Mesenchymal stem cell (in vitro differentiated cells and primary cell): ENCODE data around the gene PFKFB4.

Experiments
- DNase-seq: peaks from one replicate; pipeline ENCODE4 v3.0.0-alpha.2; 2013
- H2AFZ ChIP-seq: one replicate; pipeline ENCODE4 v1.6.1; 2013; ENCODE audit warnings: low read depth, mild to moderate bottlenecking, control low read depth, inconsistent platforms, low read length, moderate library complexity
- H2AK5ac ChIP-seq: 2 replicates; pipeline ENCODE4 v1.6.1; 2013; ENCODE audit warnings: low read length, moderate library complexity, mild to moderate bottlenecking, inconsistent platforms; ENCODE audit not compliant: severe bottlenecking
- H2BK120ac ChIP-seq: one replicate; pipeline ENCODE4 v1.6.1; 2013; ENCODE audit warnings: low read depth, mild to moderate bottlenecking, inconsistent platforms, low read length, moderate library complexity
- H2BK12ac ChIP-seq, 2 experiments: one replicate each; pipeline ENCODE4 v1.6.1; 2013; ENCODE audit warnings: inconsistent platforms in 2 of 2, low read length in 2 of 2, mild to moderate bottlenecking in 2 of 2, moderate library complexity in 2 of 2, control low read depth in 1 of 2
- H2BK15ac ChIP-seq: one replicate; pipeline ENCODE4 v1.6.1; 2013; ENCODE audit warnings: mild to moderate bottlenecking, low read depth, inconsistent platforms; ENCODE audit not compliant: poor library complexity, severe bottlenecking
- H2BK5ac ChIP-seq: 2 replicates; pipeline ENCODE4 v1.6.1; 2013; ENCODE audit warnings: low read depth, mild to moderate bottlenecking, low read length, control low read depth, inconsistent platforms; ENCODE audit not compliant: poor library complexity, severe bottlenecking
- H3K14ac ChIP-seq, 2 experiments: one replicate each; pipeline ENCODE4 v1.6.1; 2013; ENCODE audit warnings: inconsistent platforms in 2 of 2, low read length in 2 of 2, control low read depth in 1 of 2, mild to moderate bottlenecking in 1 of 2, moderate library complexity in 1 of 2
- H3K18ac ChIP-seq, 2 experiments: one replicate each; pipeline ENCODE4 v1.6.1; 2013; ENCODE audit warnings: inconsistent platforms in 2 of 2, low read length in 2 of 2, control low read depth in 1 of 2, low read depth in 1 of 2, mild to moderate bottlenecking in 1 of 2
- H3K23ac ChIP-seq, 2 experiments: one replicate each; pipeline ENCODE4 v1.6.1; 2013; ENCODE audit warnings: inconsistent platforms in 2 of 2, low read length in 2 of 2, mild to moderate bottlenecking in 2 of 2, moderate library complexity in 2 of 2, control low read depth in 1 of 2
- H3K27ac ChIP-seq: 2 replicates; pipeline ENCODE4 v1.5.1; 2013; ENCODE audit warnings: mild to moderate bottlenecking, moderate library complexity, low read length, control low read depth, inconsistent platforms; ENCODE audit not compliant: poor library complexity, severe bottlenecking
- H3K27me3 ChIP-seq, 2 experiments: 2 replicates each; pipeline versions ENCODE4 v1.6.1 to v1.7.0; 2013; ENCODE audit warnings: low read length in 2 of 2, mild to moderate bottlenecking in 2 of 2, moderate library complexity in 2 of 2, control low read depth in 1 of 2, inconsistent platforms in 1 of 2; ENCODE audit not compliant: control insufficient read depth in 1 of 2, insufficient read depth in 1 of 2
- H3K36me3 ChIP-seq, 2 experiments: 2 replicates each; pipeline versions ENCODE4 v1.6.1 to v1.7.0; 2013; ENCODE audit warnings: low read length in 2 of 2, control low read depth in 1 of 2, inconsistent platforms in 1 of 2, low read depth in 1 of 2, mild to moderate bottlenecking in 1 of 2; ENCODE audit not compliant: insufficient read depth in 2 of 2, control insufficient read depth in 1 of 2
- H3K4ac ChIP-seq, 2 experiments: one replicate each; pipeline ENCODE4 v1.6.1; 2013; ENCODE audit warnings: inconsistent platforms in 2 of 2, low read length in 2 of 2, mild to moderate bottlenecking in 2 of 2, moderate library complexity in 2 of 2, control low read depth in 1 of 2, low read depth in 1 of 2
- H3K4me1 ChIP-seq: 2 replicates; pipeline ENCODE4 v1.6.1; 2013; ENCODE audit warnings: low read depth, low read length, control low read depth; ENCODE audit not compliant: control insufficient read depth, insufficient read depth
- H3K4me2 ChIP-seq: 2 replicates; pipeline ENCODE4 v1.6.1; 2013; ENCODE audit warnings: low read length, mild to moderate bottlenecking, inconsistent platforms; ENCODE audit not compliant: poor library complexity, severe bottlenecking
- H3K4me3 ChIP-seq, 2 experiments: 2 replicates each; pipeline versions ENCODE4 v1.5.1 to v1.7.0; 2013; ENCODE audit warnings: low read length in 2 of 2, mild to moderate bottlenecking in 2 of 2, control low read depth in 1 of 2, low read depth in 1 of 2; ENCODE audit not compliant: insufficient read depth in 1 of 2
- H3K79me1 ChIP-seq: replicated peaks from 2 replicates; pipeline ENCODE4 v1.6.1; 2013; ENCODE audit warnings: mild to moderate bottlenecking, control low read depth, low read length, inconsistent platforms; ENCODE audit not compliant: poor library complexity, severe bottlenecking
- H3K9ac ChIP-seq: 2 replicates; pipeline ENCODE4 v1.7.0; 2013; ENCODE audit warnings: mild to moderate bottlenecking, low read length, moderate library complexity
- H3K9me3 ChIP-seq: 2 replicates; pipeline ENCODE4 v1.7.0; 2013; ENCODE audit warnings: mild to moderate bottlenecking, low read length; ENCODE audit not compliant: control insufficient read depth
- H4K8ac ChIP-seq: one replicate; pipeline ENCODE4 v1.6.1; 2013; ENCODE audit warnings: inconsistent platforms, mild to moderate bottlenecking, low read length, moderate library complexity
- H4K91ac ChIP-seq: one replicate; pipeline ENCODE4 v1.6.1; 2013; ENCODE audit warnings: mild to moderate bottlenecking, low read length, inconsistent platforms
- WGBS: methylation state at CpG from one replicate; pipeline ENCODE4 v1.1.7; 2013; ENCODE audit warnings: mixed read lengths; 5-methylcytosine and 5-hydroxymethylcytosine counted together

PFKFB4 gene

DNA sequence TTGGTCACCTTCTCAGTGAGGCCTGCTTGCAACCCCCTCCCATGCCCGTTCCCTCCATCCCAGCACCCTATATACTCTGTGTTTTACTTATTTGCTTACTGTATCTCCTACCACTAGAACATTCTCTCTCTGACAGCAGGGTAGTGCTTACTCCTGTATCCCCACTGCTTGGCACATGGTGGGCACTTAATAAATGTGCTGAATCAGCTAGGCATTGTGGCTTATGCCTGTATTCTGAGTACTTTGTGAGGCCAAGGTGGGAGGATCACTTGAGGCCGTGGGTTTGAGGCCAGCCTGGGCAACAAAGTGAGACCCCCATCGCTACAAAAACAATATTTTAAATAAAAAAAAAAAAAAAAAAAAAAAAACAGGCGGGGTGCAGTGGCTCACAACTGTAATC, 45.1 kb downstream of the PFKFB4 start:
- H4K8ac ChIP-seq = no peak overlapping the region
- H3K18ac ChIP-seq = no peak overlapping the region
- no peak overlapping the region for H3K4me3 ChIP-seq
- H3K27ac ChIP-seq = no peak overlapping the region
- H3K4me1 ChIP-seq = peaks cover 7% of the 10 kb centered on the region
- H2AK5ac ChIP-seq = no peak overlapping the region
- no peak overlapping the region for H2BK120ac ChIP-seq
- H3K4me2 ChIP-seq = no peak overlapping the region
- no peak overlapping the region for H4K91ac ChIP-seq
- H3K23ac ChIP-seq = no peak overlapping the region
- no peak overlapping the region for H3K4ac ChIP-seq
- H2AFZ ChIP-seq = no peak overlapping the region
- H3K14ac ChIP-seq = no peak overlapping the region
- no peak overlapping the region for H2BK15ac ChIP-seq
- no peak overlapping the region for H2BK12ac ChIP-seq
- H3K27me3 ChIP-seq = no peaks in the 10 kb centered on the region
- no peaks in the 10 kb centered on the region for H3K9me3 ChIP-seq
- no peak overlapping the region for H3K9ac ChIP-seq
- no peak for DNase-seq
- peaks cover 0 to 2% of the 10 kb centered on the region in 2 experiments for H3K36me3 ChIP-seq
- H2BK5ac ChIP-seq = no peak overlapping the region
- 100% methylated on average over 1 of the region's 4 CpGs for WGBS
- H3K79me1 ChIP-seq = no peaks in the 10 kb centered on the region

DNA sequence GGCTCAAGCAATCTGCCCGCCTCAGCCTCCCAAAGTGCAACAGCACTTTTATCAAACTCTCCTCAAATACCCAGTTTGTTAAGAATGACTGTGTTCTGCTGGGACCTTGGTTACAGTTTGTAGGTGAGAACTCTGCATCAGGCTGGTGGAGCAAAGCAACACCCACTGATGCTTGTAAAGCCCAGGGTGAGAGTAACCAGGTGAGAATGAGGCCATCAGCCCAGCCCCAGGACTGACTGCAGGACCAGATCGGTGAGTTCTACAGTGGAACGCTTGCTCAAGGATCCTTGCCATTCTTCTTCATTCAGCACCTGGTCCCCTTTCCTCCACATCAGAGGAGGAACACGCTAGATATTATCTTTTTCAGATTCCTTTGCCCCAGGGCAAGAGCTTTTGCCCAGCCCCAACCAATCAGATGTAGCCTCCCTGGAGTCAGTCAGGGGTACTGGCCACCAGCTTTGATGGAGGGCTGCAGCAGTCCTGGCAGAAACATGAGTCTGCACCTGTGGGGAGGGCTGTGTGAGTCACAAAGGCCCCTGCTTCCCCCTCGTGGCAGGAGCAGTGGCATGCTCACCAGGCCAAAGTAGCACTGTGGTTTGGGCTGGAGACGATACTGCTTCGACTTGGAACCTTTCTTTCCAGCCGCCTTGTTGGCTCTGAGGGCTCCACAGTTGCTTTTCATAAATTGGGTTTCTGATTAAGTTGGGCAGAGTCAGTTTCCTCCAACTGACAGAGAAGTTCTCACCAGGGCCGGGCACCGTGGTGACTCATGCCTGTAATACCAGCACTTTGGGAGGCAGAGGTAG, 49.1 kb downstream of the PFKFB4 start:
- H3K9ac ChIP-seq = no peak overlapping the region
- no peak overlapping the region for H3K4ac ChIP-seq
- 56% methylated on average over 9 of the region's 10 CpGs for WGBS
- H2BK120ac ChIP-seq = no peak overlapping the region
- H2AFZ ChIP-seq = no peak overlapping the region
- H3K9me3 ChIP-seq = no peaks in the 10 kb centered on the region
- no peaks in the 10 kb centered on the region for H3K79me1 ChIP-seq
- H2BK12ac ChIP-seq = no peak overlapping the region
- no peak overlapping the region for H3K14ac ChIP-seq
- H3K23ac ChIP-seq = no peak overlapping the region
- peak; percentile 57 for DNase-seq
- peak overlapping the region; percentile 33 for H3K27ac ChIP-seq
- peak overlapping the region; percentile 7 for H4K8ac ChIP-seq
- no peak overlapping the region for H4K91ac ChIP-seq
- no peaks in the 10 kb centered on the region for H3K27me3 ChIP-seq
- H2AK5ac ChIP-seq = no peak overlapping the region
- H3K36me3 ChIP-seq = no peaks in the 10 kb centered on the region
- peaks cover 30% of the 10 kb centered on the region for H3K4me1 ChIP-seq
- no peak overlapping the region for H3K4me3 ChIP-seq
- H3K4me2 ChIP-seq = no peak overlapping the region
- no peak overlapping the region for H3K18ac ChIP-seq
- H2BK5ac ChIP-seq = no peak overlapping the region
- no peak overlapping the region for H2BK15ac ChIP-seq

DNA sequence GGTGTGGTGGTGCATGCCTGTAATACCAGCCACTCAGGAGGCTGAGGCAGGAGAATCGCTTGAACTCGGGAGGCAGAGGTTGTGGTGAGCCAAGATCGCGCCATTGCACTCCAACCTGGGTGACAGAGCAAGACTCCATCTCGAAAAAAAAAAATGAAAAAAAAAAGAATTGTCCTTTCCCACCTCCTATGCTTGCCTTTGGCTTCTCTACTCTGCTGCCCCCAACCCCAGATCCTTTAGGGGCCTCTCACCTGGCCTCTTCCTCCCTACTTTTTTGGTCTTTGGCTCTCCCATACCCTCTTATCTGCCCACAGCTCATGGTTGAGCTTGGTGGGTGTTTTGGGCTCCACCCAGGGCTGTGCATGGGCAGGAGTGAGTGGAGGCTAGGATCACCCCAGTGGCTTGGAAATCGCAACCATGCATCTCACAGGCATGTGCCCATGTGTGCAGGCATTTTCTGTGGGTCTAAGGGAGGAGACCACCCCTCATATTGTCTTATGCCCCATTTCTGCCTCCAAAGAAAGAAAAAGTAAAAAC, 50.6 kb downstream of the PFKFB4 start:
- Histone ChIP-seq H3K4me3 (peak overlapping the region in 1 of 2 experiments; percentile 7), H4K8ac (no peak overlapping the region), H2AFZ (no peak overlapping the region), H3K4ac (no peak overlapping the region), H3K27me3 (no peaks in the 10 kb centered on the region), H2BK5ac (no peak overlapping the region), H3K4me2 (no peak overlapping the region), H3K9ac (no peak overlapping the region), H3K9me3 (no peaks in the 10 kb centered on the region), H3K36me3 (peaks cover 2 to 4% of the 10 kb centered on the region in 2 experiments), H3K4me1 (peaks cover 32% of the 10 kb centered on the region), H3K14ac (no peak overlapping the region), H3K18ac (no peak overlapping the region), H2BK12ac (no peak overlapping the region), H3K27ac (no peak overlapping the region), H2AK5ac (peak overlapping the region; percentile 59), H2BK120ac (no peak overlapping the region), H4K91ac (no peak overlapping the region), H3K79me1 (peaks cover 5% of the 10 kb centered on the region), H3K23ac (no peak overlapping the region), H2BK15ac (no peak overlapping the region)
- WGBS = 98% methylated on average over 5 of the region's 6 CpGs
- DNase-seq = no peak

DNA sequence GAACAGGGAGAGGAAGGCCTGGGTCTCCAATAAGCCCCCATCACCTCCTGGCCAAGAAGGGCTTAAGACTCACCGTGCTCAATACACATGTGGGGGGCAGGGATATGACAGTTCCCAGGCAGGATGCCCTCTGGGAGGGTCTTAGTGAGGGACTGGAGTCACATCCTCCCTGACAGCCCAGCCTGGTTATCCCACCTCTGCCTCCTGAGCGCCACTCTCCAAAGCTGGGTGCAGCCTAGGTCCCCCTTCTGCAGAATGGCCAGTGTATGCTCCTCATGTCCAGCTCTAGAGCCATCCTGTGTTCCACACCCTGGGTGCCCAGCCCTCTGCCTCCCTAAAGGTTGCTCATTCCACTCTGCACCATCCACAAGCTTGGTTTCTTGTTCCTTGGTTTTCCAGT, 51.5 kb downstream of the PFKFB4 start:
- Histone ChIP-seq H4K91ac (peak overlapping the region; percentile 63), H2BK5ac (no peak overlapping the region), H2BK120ac (no peak overlapping the region), H2BK12ac (peak overlapping the region; percentile 51 to 60), H3K9me3 (no peaks in the 10 kb centered on the region), H3K36me3 (peaks cover 11 to 13% of the 10 kb centered on the region in 2 experiments), H3K23ac (no peak overlapping the region), H3K79me1 (peaks cover 12% of the 10 kb centered on the region), H3K27ac (no peak overlapping the region), H3K4ac (peak overlapping the region in 1 of 2 experiments; percentile 3), H3K9ac (no peak overlapping the region), H2AFZ (no peak overlapping the region), H3K4me1 (peaks cover 32% of the 10 kb centered on the region), H2AK5ac (peak overlapping the region; percentile 17), H3K4me3 (peak overlapping the region in 1 of 2 experiments; percentile 90), H2BK15ac (peak overlapping the region; percentile 52), H3K27me3 (no peaks in the 10 kb centered on the region), H3K14ac (no peak overlapping the region), H3K4me2 (no peak overlapping the region), H3K18ac (peak overlapping the region; percentile 1 to 6), H4K8ac (peak overlapping the region; percentile 15)
- 83% methylated on average over 2 of the region's 2 CpGs for WGBS
- no peak for DNase-seq
